M059J (cell line): ENCODE data around the gene REN. TPM values are rescaled to one million over a fixed set of nuclear protein-coding genes. Genes with fewer than 3 reads are reported as not detected.

Source experiments
- DNase-seq: peaks from one replicate; pipeline ENCODE4 v3.0.0-alpha.2; 2012; ENCODE audit warnings: low read depth
- total RNA-seq: library from RNA; depleted of rRNA; stranded (reverse); fragments of >200 nt; shearing (Covaris generic); gene quantifications from 2 replicates; pipeline ENCODE4 v1.2.3, GENCODE V29; 2014

Gene REN
- total RNA-seq, 1 experiment from 2014 or later: 0.25 TPM

GRCh38 chr1:204134103-204134502 is 32.0 kb downstream of the REN start:
- no peak for DNase-seq

GRCh38 chr1:204132718-204133117 is 33.4 kb downstream of the REN start:
- no peak for DNase-seq

DNA sequence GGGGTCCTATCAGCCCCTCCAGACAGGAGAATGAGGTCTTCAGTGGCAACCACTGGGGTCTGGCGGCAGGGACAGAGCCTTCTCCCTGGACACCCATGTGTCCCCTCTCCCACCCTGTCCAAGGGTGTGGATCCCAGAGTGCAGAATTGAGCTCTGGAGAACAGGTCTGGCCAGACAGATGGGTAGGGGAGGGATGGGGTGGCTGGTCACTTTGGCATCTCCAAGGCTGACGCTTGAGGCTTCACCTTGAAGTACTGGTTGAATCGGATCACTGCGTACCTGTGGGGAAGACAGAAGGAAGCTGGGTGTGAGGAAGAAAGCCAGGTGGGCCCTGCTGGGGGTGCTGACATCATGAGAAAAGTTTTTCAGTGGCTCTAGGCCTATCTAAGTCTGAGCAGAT is 34.2 kb downstream of the REN start:
- DNase-seq: no peak

- peak; percentile 99 for DNase-seq
These were observed 34.9 kb downstream of the REN start for GRCh38 chr1:204130981-204131892.

DNA sequence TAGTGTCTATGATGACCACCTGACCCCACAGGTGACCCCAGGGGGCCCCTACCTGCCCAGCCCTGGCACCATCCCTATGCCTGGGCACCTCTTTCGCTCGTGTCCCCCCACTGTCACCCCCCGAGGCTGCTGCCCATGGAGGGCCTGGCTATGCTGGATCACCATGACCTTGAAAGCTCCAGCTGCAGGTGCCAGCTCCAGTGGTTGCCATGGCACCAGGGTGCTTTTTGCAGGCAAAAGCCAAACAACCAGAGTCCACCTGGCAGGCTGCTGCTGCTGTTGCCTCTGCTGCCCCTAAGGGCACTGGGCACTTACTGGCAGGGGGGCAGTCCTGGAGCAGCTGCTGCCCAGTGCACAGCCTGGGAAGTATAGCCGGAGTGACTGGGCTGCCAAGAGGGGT is 36.0 kb downstream of the REN start:
- DNase-seq: peak; percentile 90

GRCh38 chr1:204128964-204129896 is 36.9 kb downstream of the REN start:
- peak; percentile 71 for DNase-seq

DNA sequence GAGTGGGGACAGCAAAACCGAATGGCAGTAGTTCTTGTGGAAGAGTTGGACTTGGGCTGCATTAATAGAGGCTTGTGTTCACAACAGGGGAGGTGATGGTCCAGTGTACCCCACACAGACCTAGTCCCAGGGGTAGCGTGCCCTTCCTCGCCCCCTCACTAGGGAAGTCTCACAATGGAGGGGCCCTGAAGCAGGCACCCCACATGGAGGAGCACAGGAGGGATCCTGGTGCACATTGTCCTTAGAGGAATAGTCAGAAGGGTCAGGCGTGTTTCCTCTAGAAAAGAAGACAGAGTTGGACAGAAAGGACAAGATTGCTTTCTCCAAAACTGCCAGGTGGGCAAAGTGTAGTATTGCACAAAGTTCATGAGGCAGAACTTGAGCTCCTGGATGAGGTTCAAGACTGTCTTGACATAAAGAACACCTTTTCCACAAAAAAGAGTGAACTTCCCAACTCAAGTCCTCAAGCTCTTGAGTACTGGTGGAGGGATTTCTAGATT is 37.6 kb downstream of the REN start:
- DNase-seq: no peak

GRCh38 chr1:204127597-204128242 is 38.4 kb downstream of the REN start:
- peak; percentile 81 for DNase-seq

GRCh38 chr1:204126956-204127355 is 39.2 kb downstream of the REN start:
- no peak for DNase-seq

DNA sequence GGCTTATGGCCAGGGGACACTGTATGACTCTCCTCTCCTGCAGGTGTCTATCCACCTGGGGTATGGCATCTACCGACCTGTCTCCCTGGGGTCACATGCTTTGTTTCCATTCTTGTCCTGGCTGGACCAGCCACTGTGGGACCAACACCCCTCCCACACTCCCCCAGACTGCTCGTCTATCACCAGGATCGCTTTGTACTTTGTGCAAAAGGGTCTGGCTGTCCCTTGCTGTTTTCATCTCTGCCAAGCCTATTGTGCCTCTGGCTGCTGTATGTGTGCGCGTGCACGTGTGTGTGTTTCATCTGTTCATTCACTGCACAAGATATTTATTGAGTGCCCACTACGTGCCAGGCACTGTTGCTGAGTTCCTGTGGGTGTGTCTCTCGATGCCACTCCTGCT is 39.8 kb downstream of the REN start:
- DNase-seq: no peak

GRCh38 chr1:204125759-204126351 is 40.3 kb downstream of the REN start:
- DNase-seq: no peak

- no peak for DNase-seq
These were observed 41.5 kb downstream of the REN start for GRCh38 chr1:204124639-204125038.

DNA sequence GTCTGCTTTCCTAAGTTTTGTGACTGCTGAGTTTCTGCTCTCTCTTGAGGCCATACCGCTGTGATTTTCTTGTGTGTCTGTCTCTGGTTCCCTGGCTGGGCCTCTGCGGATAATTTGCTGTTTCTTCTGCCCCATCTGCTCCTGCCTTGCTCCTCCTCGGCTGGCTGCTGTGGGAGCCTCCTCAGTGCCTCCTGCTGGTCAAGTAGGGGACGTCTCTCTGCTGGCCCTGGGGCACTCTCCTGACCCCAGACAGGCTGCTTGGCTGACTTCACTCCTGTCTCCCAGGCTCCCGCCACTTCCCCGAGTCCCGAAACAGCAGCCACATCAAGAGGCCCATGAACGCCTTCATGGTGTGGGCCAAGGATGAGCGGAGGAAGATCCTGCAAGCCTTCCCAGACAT is 42.8 kb downstream of the REN start:
- DNase-seq: no peak

- DNase-seq: no peak
These were observed 44.1 kb downstream of the REN start for GRCh38 chr1:204121840-204122555.

GRCh38 chr1:204116539-204116938 is 49.6 kb downstream of the REN start:
- no peak for DNase-seq

DNA sequence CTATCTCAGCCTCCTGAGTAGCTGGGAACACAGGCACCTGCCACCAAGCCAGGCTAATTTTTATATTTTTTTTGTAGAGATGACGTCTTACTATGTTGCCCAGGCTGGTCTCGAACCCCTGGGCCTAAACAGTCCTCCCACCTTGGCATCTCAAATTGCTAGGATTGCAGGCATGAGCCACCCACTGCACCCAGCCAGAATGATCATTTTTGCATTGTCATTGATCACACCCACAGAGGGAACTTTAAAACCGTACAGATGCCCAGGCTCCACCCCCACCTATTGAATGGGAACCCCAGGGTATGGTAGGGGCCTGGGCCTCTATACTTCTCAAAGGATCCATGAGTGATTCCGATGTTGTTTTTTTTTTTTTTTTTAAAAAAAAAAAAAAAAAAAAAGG is 51.0 kb downstream of the REN start:
- DNase-seq: no peak

GRCh38 chr1:204114606-204115005 is 51.5 kb downstream of the REN start:
- no peak for DNase-seq

DNA sequence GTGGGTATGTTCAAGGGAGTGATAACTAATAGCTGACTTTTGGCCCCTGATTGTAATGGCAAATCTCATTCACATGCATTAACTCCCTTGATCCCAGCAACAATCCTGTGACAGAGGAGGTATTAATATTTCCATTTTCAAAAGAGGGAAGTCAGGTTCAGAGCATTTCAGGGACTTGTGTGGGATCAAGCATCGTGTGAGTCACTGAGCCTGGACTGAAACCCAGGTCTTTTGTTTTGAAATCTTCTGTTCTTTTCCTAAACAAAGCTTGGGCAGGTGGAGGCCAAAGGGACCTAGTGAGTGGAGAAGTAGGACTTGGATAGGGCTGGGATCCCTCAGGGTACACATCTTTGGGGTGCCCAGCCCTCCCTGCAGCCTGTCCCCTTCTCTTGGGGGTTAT is 52.2 kb downstream of the REN start:
- peak; percentile 30 for DNase-seq

DNA sequence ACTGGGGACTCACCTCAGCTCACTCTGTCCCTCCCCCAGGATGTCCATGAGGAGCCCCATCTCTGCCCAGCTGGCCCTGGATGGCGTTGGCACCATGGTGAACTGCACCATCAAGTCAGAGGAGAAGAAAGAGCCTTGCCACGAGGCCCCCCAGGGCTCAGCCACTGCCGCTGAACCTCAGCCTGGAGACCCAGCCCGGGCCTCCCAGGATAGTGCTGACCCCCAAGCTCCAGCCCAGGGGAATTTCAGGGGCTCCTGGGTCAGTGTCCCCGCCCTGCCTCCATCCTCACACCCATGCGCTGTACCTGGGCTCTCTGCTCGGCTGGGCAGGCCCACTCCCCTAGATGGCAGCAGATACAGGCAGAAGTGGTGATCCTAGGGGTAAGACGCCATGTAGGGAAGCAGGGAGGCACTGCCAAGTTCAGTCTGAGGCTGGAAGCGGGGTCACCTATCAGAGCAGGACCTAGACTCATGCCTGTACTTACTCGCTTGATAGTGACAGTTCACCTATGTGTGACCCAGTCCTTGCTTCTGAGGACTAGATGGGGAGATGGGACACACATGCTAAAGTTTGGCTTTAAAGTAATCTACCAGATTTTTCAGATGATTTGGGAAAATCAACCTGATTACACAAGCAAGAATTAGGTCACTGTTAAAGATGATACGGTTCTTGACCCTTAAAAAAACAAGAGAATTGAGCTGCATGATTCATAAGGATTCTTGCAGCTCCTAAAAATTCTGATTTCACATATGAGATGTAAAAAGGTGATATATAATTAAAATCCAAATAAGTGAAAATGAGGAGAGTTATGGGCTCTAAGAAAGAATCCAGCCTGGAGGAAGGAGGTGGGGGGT is 53.0 kb downstream of the REN start:
- DNase-seq: no peak
